SJSA1 (cell line): ENCODE results near the gene ZSCAN4. TPM values are rescaled to one million over a fixed set of nuclear protein-coding genes. Genes with fewer than 3 reads are reported as not detected.

Experiments used
- DNase-seq, 2 experiments: peaks; one replicate each; pipeline ENCODE4 v3.0.0-alpha.2; 2015 to 2020; ENCODE audit warnings: low spot score in 2 of 2, low read depth in 1 of 2
- H3K27ac ChIP-seq: fragments of 250-450 bp; sonication (Bioruptor Pico); 2 replicates; pipeline ENCODE4 v1.5.1; 2020; ENCODE audit warnings: mild to moderate bottlenecking, moderate library complexity
- H3K27me3 ChIP-seq: fragments of 250-450 bp; sonication (Bioruptor Pico); replicated peaks from 2 replicates; pipeline ENCODE4 v1.5.1; 2020; ENCODE audit warnings: mild to moderate bottlenecking, moderate library complexity
- H3K36me3 ChIP-seq: fragments of 250-450 bp; sonication (Bioruptor Pico); 2 replicates; pipeline ENCODE4 v1.5.1; 2020; ENCODE audit warnings: mild to moderate bottlenecking
- H3K4me1 ChIP-seq: fragments of 250-450 bp; sonication (Bioruptor Pico); replicated peaks from 2 replicates; pipeline ENCODE4 v1.6.1; 2021; ENCODE audit warnings: mild to moderate bottlenecking
- H3K4me3 ChIP-seq: fragments of 250-450 bp; sonication (Bioruptor Pico); 2 replicates; pipeline ENCODE4 v1.5.1; 2020; ENCODE audit warnings: mild to moderate bottlenecking
- H3K9me3 ChIP-seq: fragments of 250-450 bp; sonication (Bioruptor Pico); replicated peaks from 2 replicates; pipeline ENCODE4 v1.5.1; 2020; ENCODE audit warnings: mild to moderate bottlenecking
- total RNA-seq: library from RNA; depleted of rRNA; stranded (reverse); fragments of >200 nt; shearing (Covaris generic); gene quantifications from 2 replicates; pipeline ENCODE4 v1.2.3, GENCODE V29; 2014; rRNA removed

ZSCAN4 gene
- total RNA-seq, 1 experiment from 2014 or later, result not detected

DNA sequence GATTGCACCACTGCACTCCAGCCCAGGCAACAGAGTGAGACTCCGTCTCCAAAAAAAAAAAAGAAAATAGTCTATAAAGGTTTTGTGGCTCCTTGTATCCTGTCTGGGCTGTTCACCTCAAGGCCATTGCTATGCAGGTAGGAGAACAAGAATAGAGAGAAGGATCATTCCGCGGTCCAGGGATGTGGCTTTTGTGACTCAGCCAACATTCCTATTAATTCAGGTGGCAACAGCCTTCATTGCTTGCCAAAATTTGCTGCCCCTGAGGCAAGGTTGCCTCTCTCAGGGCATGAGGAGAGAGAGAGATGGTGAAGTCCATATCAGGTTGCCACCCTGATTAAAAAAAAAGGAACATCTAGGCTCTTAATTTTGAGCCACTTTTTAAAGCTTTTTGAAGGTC, 21.0 kb downstream of the ZSCAN4 start:
- no peak for DNase-seq

DNA sequence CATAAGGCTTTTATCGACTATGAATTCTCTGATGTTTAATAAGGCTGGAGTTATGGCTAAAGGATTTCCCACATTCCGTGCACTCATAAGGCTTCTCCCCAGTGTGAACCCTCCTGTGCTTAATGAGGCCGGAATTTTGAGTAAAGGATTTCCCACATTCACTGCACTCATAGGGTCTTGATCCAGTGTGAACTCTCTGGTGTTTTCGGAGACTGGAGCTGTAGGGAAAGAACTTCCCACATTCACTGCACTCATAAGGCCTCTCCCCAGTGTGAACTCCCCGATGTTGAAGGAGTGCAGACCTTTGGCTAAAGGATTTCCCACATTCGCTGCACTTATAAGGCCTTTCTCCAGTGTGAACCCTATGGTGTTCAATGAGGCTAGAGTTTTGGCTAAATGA, 32.9 kb downstream of the ZSCAN4 start:
- Histone ChIP-seq H3K27me3 (no peaks in the 10 kb centered on the region), H3K36me3 (peaks cover 4% of the 10 kb centered on the region; the same call in 1 of the 2 replicates), H3K4me3 (no peak overlapping the region), H3K27ac (no peak overlapping the region), H3K9me3 (peaks cover 27% of the 10 kb centered on the region), H3K4me1 (no peaks in the 10 kb centered on the region)
- DNase-seq, result no peak

More for the DNA sequence above, 21.0 kb downstream of the ZSCAN4 start:
- peaks cover 57% of the 10 kb centered on the region for H3K36me3 ChIP-seq
- no peaks in the 10 kb centered on the region for H3K27me3 ChIP-seq
- H3K4me1 ChIP-seq, result no peaks in the 10 kb centered on the region
- no peak overlapping the region for H3K4me3 ChIP-seq
- no peak overlapping the region for H3K27ac ChIP-seq
- peaks cover 66% of the 10 kb centered on the region for H3K9me3 ChIP-seq

DNA sequence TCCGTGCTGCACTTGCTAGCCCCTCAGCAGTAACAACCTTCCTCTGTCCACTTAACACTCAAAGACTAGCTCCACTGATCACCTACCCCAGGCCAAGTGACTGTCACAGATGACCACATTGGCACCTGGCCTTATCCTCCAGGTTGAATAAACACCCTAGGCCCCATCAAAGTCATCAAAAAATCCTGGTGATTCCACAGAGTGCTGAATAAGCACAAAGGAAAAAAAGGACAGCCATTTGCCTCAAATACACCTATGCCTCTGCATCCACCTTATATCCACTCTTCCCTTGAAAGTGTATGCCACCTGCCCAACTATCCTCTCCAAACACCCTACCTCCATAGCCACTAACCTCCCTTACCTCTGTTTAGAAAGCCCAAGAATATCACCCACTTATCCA, 37.6 kb downstream of the ZSCAN4 start:
- DNase-seq, result no peak
- Histone ChIP-seq H3K27ac (no peak overlapping the region), H3K9me3 (peaks cover 19% of the 10 kb centered on the region)

DNA sequence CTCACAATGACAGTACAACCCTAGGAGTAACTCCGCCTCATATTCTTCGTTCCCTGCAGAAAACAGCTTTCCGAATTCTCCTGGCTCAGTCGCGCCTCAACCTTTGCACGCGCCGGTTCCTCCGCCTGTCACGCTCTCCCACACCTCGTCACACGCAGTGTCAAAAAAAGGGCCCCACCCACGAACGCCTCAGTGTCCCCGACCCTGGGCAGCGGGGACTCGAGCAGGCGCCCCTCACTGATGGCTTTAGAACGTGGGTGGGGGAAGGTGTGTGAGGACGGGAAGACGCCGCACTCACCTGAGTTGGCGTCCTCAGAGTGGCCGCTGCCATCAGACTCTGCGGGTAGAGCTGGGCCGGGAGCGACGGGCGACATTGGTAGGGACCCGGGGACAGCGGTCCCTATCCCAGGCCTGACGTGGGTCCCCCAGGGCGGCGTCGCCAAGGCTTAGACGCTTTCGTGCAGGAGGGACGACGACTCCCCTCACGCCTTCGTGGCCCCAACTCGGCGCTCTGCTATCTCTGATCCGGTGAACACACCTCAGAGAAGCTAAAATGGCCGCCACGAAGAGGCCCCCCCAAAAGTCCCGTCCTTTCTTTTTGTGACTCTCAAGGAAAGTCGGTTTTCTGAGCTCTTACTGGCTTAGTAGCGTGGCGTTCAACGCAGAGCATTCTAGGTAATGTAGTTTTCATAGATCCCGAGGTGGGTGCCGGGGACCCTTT, 40.1 kb downstream of the ZSCAN4 start, which contains the start of gene ZNF154:
Gene ZNF154, minus strand, starts transcription at position 564 of the 721 bp plus-strand sequence. Its CDS starts 233 bp downstream, at position 331.
- Histone ChIP-seq H3K27ac (no peak within 1 kb of the TSS), H3K4me3 (peak within 1 kb of the TSS; percentile 38), H3K27me3 (no peaks in the 10 kb centered on the region), H3K9me3 (peaks cover 17% of the 10 kb centered on the region), H3K36me3 (no peaks in the 10 kb centered on the region), H3K4me1 (no peaks in the 10 kb centered on the region)
- no peak for DNase-seq

More for the DNA sequence above, 37.6 kb downstream of the ZSCAN4 start:
- Histone ChIP-seq H3K36me3 (peaks cover 3% of the 10 kb centered on the region; the same call in 1 of the 2 replicates), H3K4me3 (no peak overlapping the region), H3K4me1 (no peaks in the 10 kb centered on the region), H3K27me3 (no peaks in the 10 kb centered on the region)

DNA sequence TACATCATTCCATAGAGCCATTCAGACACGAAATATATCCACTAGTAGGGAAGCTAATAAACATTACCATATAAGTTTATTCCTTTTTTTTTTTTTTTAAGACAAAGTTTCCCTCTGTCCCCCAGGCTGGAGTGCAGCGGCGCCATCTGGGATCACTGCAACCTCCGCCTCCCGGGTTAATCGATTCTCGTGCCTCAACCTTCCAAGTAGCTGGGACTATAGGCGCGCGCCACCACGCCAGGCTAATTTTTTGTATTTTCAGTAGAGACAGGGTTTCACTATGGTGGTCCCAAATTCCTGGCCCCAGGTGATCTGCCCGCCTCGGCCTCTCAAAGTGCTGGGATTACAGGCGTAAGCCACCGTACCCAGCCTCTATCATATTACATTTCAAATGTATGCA, 40.9 kb downstream of the ZSCAN4 start:
- Histone ChIP-seq H3K4me1 (no peaks in the 10 kb centered on the region), H3K36me3 (no peaks in the 10 kb centered on the region), H3K27ac (no peak overlapping the region), H3K9me3 (peaks cover 15% of the 10 kb centered on the region), H3K4me3 (no peak overlapping the region), H3K27me3 (no peaks in the 10 kb centered on the region)
- no peak for DNase-seq

DNA sequence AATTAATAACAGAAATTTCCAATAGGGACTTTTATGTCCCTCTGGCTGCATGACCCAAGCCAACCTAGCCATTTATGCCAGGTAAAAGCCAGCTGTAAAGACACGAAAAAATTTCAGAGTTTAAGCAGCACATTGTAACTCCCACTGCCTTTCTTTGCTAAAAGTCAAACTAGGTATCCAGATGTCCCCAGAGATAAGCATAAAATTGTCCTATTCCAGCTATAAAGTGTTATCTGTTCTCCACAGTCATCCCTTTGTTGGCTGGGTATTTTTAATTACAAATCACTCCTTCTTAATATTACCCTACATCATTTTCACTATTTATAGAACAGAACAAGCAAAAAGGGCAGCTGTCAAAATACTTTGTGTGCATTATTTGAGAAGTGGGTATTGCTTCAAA, 43.5 kb downstream of the ZSCAN4 start:
- DNase-seq, result no peak
- H3K4me3 ChIP-seq, result no peak overlapping the region
- no peak overlapping the region for H3K27ac ChIP-seq
- H3K9me3 ChIP-seq, result peaks cover 12% of the 10 kb centered on the region
- no peaks in the 10 kb centered on the region for H3K27me3 ChIP-seq
- no peaks in the 10 kb centered on the region for H3K4me1 ChIP-seq
- no peaks in the 10 kb centered on the region for H3K36me3 ChIP-seq

DNA sequence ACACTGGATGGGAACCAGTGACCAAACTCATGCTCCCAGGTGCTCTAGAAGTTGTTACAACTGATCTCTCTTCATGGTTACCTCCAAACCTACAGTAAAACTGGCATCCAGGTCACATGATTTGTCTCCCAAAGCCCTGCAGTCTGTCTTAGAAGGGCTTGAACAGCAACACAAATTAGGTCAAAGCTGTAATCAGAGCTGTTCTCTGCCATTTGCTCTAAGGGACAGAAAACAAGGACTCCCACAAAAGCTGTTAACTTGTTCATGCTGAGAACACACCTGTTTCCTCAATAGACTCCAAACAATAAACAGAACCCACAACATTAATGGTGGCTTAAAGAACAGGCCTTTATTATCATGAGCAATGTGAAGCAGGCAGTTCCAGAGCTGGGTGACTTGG, 50.7 kb downstream of the ZSCAN4 start:
- H3K9me3 ChIP-seq, result peaks cover 26% of the 10 kb centered on the region
- no peak overlapping the region for H3K4me3 ChIP-seq
- peak in 1 of 2 experiments; percentile 4 for DNase-seq
- H3K36me3 ChIP-seq, result peaks cover 33% of the 10 kb centered on the region
- no peaks in the 10 kb centered on the region for H3K27me3 ChIP-seq
- H3K4me1 ChIP-seq, result no peaks in the 10 kb centered on the region
- H3K27ac ChIP-seq, result no peak overlapping the region

DNA sequence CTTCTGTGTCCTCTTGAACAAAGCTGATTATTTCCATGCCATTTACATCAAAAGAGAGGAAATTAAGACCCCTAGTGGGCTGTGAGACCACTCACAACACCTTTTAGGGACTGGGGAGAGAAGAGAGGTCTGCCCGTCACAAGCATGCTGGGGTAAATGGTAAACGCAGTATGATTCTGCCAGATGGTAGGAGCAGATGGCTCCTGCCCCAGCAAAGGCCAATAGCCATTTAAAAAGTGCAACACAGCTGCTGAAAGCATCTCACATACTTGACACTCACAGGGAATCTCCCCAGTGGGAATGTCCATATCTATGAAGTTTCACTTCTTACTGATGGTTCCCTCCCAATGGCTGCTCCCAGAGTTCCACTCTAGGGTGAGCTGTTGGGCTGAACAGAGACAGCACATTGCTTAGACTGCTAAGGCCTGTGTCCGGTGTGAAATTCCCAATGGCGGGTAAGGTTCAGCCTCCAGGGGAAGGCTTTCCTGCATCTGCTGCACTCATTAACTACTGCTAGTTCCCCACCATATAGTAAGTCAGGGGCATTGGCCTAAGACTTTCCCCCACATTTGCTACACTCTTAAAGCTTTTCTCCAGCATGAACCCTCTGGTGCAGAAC, 51.3 kb downstream of the ZSCAN4 start:
- peaks cover 26% of the 10 kb centered on the region for H3K9me3 ChIP-seq

DNA sequence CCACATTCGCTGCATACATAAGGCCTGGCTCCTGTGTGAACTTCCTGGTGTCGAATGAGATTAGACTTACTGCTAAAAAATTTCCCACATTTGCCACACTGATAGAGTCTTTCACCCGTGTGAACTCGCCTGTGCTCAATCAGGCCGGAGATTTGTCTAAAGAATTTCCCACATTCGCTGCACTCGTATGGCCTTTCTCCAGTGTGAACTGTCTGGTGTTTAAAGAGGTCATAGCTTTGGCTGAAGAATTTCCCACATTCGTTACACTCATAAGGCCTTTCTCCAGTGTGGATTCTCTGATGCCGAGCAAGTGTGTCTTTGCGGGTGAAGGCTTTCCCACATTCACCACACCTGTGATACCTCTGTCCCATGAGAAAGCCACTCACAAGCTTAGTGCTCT, 52.1 kb downstream of the ZSCAN4 start:
- Histone ChIP-seq H3K9me3 (peaks cover 28% of the 10 kb centered on the region), H3K27me3 (no peaks in the 10 kb centered on the region), H3K36me3 (peaks cover 33% of the 10 kb centered on the region), H3K4me1 (no peaks in the 10 kb centered on the region), H3K27ac (no peak overlapping the region), H3K4me3 (no peak overlapping the region)
- DNase-seq, result peak in 1 of 2 experiments; percentile 13

More for the DNA sequence above, 51.3 kb downstream of the ZSCAN4 start:
- DNase-seq, result peak in 1 of 2 experiments; percentile 11
- Histone ChIP-seq H3K27me3 (no peaks in the 10 kb centered on the region), H3K4me3 (no peak overlapping the region), H3K36me3 (peaks cover 33% of the 10 kb centered on the region), H3K4me1 (no peaks in the 10 kb centered on the region), H3K27ac (no peak overlapping the region)

Other genes starting within 250 kb of the ZSCAN4 start
- gene ZNF749, start 233.6 kb upstream of the ZSCAN4 start, total RNA-seq, result 6.1 and 8.2 TPM in 2 replicates
- gene VN1R1, start 211.8 kb upstream of the ZSCAN4 start, total RNA-seq, result 0.03 TPM in 1 of 2 replicates, not detected in the other
- 4.1 and 7.5 TPM in 2 replicates for gene ZNF772, start 191.4 kb upstream of the ZSCAN4 start, total RNA-seq
- 8.8 and 9.9 TPM in 2 replicates for gene ZNF419, start 181.2 kb upstream of the ZSCAN4 start, total RNA-seq
- 8.7 and 13.1 TPM in 2 replicates for gene ZNF773, start 169.0 kb upstream of the ZSCAN4 start, total RNA-seq
- 3.9 and 4.3 TPM in 2 replicates for gene ZNF549, start 141.6 kb upstream of the ZSCAN4 start, total RNA-seq
- 6.6 and 6.8 TPM in 2 replicates for gene ZNF550, start 109.1 kb upstream of the ZSCAN4 start, total RNA-seq
- 3.6 and 6.1 TPM in 2 replicates for gene ZNF416, start 90.0 kb upstream of the ZSCAN4 start, total RNA-seq
- gene ZIK1, start 84.8 kb upstream of the ZSCAN4 start, total RNA-seq, result 6.1 and 18.0 TPM in 2 replicates
- 12.6 and 21.4 TPM in 2 replicates for gene ZNF530, start 69.0 kb upstream of the ZSCAN4 start, total RNA-seq
- 25.0 and 26.3 TPM in 2 replicates for gene ZNF134, start 54.7 kb upstream of the ZSCAN4 start, total RNA-seq
- gene ZNF211, start 35.8 kb upstream of the ZSCAN4 start, total RNA-seq, result 9.7 and 18.5 TPM in 2 replicates
- 6.3 and 12.2 TPM in 2 replicates for gene ZNF551, start 13.0 kb downstream of the ZSCAN4 start, total RNA-seq
- gene ZNF154, start 40.3 kb downstream of the ZSCAN4 start, total RNA-seq, result 0.91 and 0.92 TPM in 2 replicates
- 2.0 and 4.8 TPM in 2 replicates for gene ZNF671, start 58.7 kb downstream of the ZSCAN4 start, total RNA-seq
- gene ZNF776, start 77.9 kb downstream of the ZSCAN4 start, total RNA-seq, result 5.7 and 13.0 TPM in 2 replicates
- 10.7 and 18.2 TPM in 2 replicates for gene ZNF586, start 100.7 kb downstream of the ZSCAN4 start, total RNA-seq
- gene ZNF552, start 146.0 kb downstream of the ZSCAN4 start, total RNA-seq, result 3.3 and 3.5 TPM in 2 replicates
- gene ZNF587B, start 161.4 kb downstream of the ZSCAN4 start, total RNA-seq, result 11.4 and 13.6 TPM in 2 replicates
- 12.3 and 13.3 TPM in 2 replicates for gene ZNF587, start 180.9 kb downstream of the ZSCAN4 start, total RNA-seq
- 1.1 and 10.2 TPM in 2 replicates for gene ZNF814, start 220.1 kb downstream of the ZSCAN4 start, total RNA-seq
- 7.4 and 8.4 TPM in 2 replicates for gene ZNF417, start 247.7 kb downstream of the ZSCAN4 start, total RNA-seq